DOHH2 (cell line): ENCODE measurements around the gene ADSL.

Experiments
- CTCF ChIP-seq: fragments of 200-600 bp; sonication (generic); IDR thresholded peaks from one replicate; pipeline ENCODE4 v1.5.1; 2014; ENCODE audit warnings: antibody characterized with exemption, mild to moderate bottlenecking, low read depth, low read length; ENCODE audit not compliant: poor library complexity, severe bottlenecking
- EZH2phosphoT487 ChIP-seq: fragments of 200-600 bp; sonication (generic); IDR thresholded peaks from 2 replicates; pipeline ENCODE4 v1.6.1; 2017; ENCODE audit warnings: borderline replicate concordance, mild to moderate bottlenecking, antibody characterized with exemption, low read length, moderate library complexity, mixed read lengths

- TF ChIP-seq CTCF (no peak), EZH2phosphoT487 (no peak)
These were observed 37.2 kb upstream of the ADSL start for GRCh38 chr22:40308999-40309573.
